GM19240 (cell line): Measurements from ENCODE around the gene XCL2.
"Not testable (repeated sequence)": the region's sequence is repeated elsewhere in the genome, so short reads cannot be mapped to it uniquely, and the experiment has no call there.

ENCODE experiments used
- DNase-seq: peaks from one replicate; pipeline ENCODE4 v3.0.0; 2011; ENCODE audit warnings: low spot score; ENCODE audit not compliant: insufficient read length

The XCL2 gene

GRCh38 chr1:168560370-168560769 is 16.6 kb upstream of the XCL2 start:
- no peak for DNase-seq

GRCh38 chr1:168556647-168557046 is 12.8 kb upstream of the XCL2 start:
- no peak for DNase-seq

GRCh38 chr1:168555508-168556046 is 11.8 kb upstream of the XCL2 start:
- DNase-seq: no peak

GRCh38 chr1:168554603-168555483 is 11.0 kb upstream of the XCL2 start:
- no peak for DNase-seq

GRCh38 chr1:168553680-168554553 is 10.1 kb upstream of the XCL2 start:
- no peak for DNase-seq

GRCh38 chr1:168552961-168553360 is 9.2 kb upstream of the XCL2 start:
- no peak for DNase-seq

- no peak for DNase-seq
Measured at GRCh38 chr1:168551688-168552087, 7.9 kb upstream of the XCL2 start.

GRCh38 chr1:168550971-168551370 is 7.2 kb upstream of the XCL2 start:
- DNase-seq: no peak

- not testable (repeated sequence) for DNase-seq
Measured at GRCh38 chr1:168546553-168546895, 2.7 kb upstream of the XCL2 start.

GRCh38 chr1:168545678-168546552 is 2.1 kb upstream of the XCL2 start:
- not testable (repeated sequence) for DNase-seq

- not testable (repeated sequence) for DNase-seq
Measured at GRCh38 chr1:168542978-168543377, 819 bp downstream of the XCL2 start.

- DNase-seq: not testable (repeated sequence)
Measured at GRCh38 chr1:168540798-168541197, 3.0 kb downstream of the XCL2 start.

GRCh38 chr1:168535536-168535935 is 8.3 kb downstream of the XCL2 start:
- no peak for DNase-seq

- no peak for DNase-seq
Measured at GRCh38 chr1:168531615-168532345, 12.0 kb downstream of the XCL2 start.

- DNase-seq: no peak
Measured at GRCh38 chr1:168529518-168529917, 14.3 kb downstream of the XCL2 start.

GRCh38 chr1:168521401-168522000 is 22.3 kb downstream of the XCL2 start:
- no peak for DNase-seq

GRCh38 chr1:168520832-168521231 is 23.0 kb downstream of the XCL2 start:
- no peak for DNase-seq

GRCh38 chr1:168520052-168520751 is 23.6 kb downstream of the XCL2 start:
- DNase-seq: no peak

GRCh38 chr1:168518813-168519212 is 25.0 kb downstream of the XCL2 start:
- DNase-seq: no peak
